DMS79 treated with DMSO at 0.1 percent for 48 hours (cell line): ENCODE measurements around the gene TRAPPC14.

ENCODE experiments used
- DNase-seq: peaks from one replicate; lab custom pipeline; 2025; lab: John Stamatoyannopoulos, UW

The TRAPPC14 gene

DNA sequence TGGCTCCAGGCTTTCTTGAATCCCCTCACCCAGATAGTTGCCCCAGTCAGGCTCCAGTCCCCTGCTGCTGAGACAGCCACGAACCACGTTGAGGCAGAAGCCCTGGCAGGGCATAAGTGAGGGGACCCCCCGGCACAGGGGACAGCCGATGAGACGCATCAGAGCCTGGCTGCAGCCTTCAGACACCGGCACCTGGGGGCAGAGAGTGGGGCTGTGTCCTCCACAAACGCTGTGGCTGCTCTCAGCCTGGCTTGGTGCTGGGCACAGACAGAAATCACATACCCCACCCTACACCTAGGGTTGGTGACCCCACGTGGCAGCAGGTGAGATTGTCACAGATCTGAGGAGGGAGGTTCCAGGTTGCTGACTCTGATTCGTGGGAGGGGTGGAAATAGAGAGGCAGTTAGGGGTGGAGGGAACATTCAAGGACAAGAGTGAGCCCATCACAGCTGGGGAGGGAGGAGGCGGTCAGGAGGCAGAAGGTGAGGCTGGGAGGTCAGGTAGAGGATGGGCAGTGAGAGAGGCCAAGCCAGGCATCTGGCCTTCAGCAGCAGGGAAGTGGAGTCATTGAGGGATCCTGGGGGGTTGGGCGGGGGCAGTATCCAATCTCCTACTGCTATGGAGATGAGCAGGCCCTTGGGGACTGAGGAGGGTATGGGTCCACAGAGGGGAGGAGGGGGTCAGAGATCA is 15.4 kb upstream of the TRAPPC14 start:
- DNase-seq, result no peak

GRCh38 chr7:100171840-100172239 is 13.3 kb upstream of the TRAPPC14 start:
- no peak for DNase-seq

GRCh38 chr7:100171087-100171681 is 12.7 kb upstream of the TRAPPC14 start:
- no peak for DNase-seq

DNA sequence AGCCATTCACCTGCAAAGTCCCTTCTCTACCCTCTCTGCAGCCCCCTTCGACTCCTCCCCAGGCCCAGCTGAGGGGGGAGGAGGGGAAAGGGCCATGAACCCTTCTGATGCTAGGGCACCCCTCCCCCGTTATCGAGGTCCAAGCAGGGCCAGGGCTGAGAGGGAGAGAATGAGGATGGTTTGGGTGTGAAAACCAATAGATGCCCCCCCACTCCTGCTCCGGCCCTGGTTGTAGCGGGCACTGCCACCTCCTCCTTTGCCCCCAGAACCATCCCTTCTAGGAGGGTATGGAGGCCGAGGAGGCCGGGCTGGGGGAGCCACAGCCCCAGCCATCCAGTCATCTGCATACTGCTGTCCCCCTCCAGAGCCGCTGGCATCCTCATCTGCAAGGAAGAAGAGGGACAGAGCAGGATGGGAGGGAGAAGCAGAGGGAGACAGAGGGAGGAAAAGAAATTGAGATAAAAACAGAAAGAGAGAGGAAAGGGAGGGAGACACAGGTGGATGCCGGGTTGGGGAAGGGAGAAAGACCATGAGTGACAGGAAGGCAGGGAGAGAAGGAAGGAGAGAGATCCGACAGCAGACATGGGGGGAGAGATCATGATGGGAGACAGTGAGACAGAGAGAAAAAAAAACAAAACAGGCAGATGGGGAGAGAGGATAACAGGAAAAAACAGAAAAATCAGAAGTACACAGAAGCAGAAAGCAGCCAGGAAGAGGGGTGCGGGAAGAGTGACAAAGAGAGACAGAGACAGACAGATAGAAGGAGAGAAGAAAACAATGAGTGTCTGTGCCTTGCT is 11.8 kb upstream of the TRAPPC14 start:
- no peak for DNase-seq

- no peak for DNase-seq
These were observed 10.8 kb upstream of the TRAPPC14 start for GRCh38 chr7:100169147-100169850.

- peak; percentile 20 for DNase-seq
These were observed 9.4 kb upstream of the TRAPPC14 start for GRCh38 chr7:100167912-100168323.

- no peak for DNase-seq
These were observed 8.7 kb upstream of the TRAPPC14 start for GRCh38 chr7:100166970-100167911.

DNA sequence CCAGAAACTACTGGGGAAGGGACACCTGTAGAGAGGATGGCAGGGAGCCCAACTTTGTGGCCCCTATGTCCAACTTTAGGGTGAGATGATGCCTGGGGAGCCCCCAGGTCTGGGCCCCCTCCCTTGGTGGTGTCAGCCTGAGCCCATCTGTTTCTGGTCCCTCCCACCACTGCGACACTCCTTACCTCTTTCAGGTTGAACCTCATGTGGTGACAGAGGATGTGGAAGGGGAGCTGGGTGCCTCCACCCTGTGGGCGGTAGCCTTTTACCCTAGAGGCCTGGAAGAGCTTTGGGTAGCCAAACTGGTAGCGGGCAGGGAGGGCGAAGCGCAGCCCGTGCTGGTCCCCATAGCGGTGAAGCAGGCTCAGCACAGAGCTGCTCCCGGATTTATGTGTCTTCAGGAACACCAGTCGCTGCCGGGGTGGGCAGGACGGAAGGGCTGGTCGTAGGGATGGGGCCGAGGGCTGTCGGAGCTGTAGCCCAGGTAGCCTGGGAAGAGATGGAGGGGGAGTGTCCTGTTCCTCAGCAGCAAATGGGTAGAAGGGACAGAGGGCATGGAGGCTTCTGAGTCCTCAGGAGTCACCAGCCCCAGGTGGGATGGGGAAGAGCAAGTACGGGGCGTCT is 7.9 kb upstream of the TRAPPC14 start:
- no peak for DNase-seq

DNA sequence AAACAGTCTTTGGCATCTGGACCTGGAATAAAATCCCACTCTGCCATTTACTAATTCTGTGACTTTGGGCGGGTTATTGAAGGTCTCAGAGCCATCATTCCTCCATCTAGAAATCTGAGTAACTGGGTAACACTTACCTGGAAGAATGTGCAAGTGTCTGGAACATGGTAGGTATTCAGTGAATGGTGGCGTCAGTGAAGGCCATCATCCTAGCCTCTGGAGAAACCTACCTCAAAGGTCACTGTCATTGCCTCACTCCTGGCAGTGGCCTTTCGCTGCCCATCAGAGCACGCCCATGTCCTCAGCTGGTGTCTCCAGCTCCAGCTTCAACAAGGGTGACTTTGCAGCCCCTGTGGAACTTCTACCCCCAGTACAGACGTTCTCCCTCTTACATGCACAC is 5.3 kb upstream of the TRAPPC14 start:
- DNase-seq, result no peak

DNA sequence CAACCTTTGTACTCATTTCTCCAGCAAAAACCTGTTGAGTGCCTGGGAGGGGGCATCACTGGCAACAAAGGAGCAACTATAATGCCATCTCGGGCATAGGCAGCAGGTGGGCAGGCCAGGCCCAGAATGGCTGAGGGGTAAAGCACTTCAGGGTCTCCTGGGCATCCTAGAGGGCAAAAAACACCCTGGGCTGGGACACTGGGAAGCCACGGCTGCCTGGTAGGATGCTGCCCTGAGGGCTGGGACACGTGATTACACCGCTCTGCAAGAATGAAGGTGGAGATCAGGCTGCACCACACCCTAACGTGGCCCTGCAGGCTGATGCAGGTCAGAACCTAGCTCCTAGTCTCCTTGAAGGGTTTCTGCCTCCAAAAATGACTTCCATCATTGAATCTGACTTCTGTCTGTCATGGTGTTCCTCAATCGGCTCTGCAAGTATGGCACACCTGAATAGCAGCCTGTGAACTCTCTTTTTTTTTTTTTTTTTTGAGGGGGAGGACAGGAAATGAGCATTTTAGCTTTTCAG is 4.5 kb upstream of the TRAPPC14 start:
- DNase-seq, result no peak

GRCh38 chr7:100160067-100160466 is 1.5 kb upstream of the TRAPPC14 start:
- no peak for DNase-seq

GRCh38 chr7:100159099-100159623 is 638 bp upstream of the TRAPPC14 start:
- DNase-seq, result no peak

DNA sequence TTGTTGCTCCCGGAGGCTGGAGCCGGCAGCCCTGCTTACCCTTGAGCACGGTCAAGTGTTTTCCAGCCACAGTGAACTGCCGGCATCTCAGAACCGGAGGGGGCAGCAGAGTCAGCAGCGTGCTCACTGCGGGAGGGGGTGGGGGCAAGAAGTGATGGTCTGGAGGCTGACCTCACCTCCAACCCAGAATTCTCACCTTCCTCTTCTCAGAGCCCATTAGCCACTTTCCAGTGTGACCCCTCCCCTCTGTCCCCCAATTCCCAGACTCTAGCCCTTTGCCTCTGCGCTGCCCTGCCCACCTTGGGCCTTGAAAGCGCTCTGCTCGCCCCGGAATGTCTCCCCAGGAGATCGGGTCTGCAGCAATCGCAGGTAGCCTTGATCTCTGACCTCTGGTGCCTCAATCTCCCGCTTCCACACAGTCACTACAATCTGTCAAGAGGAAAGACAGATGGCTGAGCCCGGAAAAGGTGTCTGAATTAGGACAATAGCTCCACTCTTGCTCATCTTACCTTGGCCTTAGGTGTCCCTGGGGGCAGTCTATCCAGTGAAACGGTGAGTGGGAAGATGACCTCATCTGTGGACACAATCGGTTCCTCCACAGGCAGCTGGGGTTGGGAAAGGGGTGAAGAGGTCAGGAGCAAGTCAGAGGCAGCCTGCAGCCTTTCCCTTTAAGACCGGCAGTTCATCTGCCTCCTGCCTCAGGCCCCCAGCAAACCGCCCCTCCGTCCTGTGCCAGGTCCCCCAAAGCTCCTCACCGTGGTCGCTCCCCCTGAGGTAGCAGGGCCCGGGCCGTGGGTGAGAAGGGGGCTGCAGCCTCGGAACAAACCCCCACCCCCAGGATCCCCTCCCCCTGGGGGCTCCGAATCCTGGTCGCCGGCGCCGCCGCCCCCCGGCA is 942 bp downstream of the TRAPPC14 start:
- DNase-seq, result no peak

DNA sequence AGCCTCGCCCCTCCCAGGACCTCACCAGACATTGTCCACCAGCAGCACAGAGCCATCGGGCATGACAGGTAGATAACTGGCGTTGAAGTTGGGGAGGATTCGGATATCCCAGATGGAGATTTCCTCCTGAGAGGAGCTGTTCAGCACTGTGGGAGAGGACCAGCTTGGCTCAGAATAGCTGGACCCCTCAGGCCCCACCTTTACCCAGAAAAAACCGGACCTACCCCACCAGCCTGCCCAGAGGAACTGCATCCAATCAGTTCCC is 1.5 kb downstream of the TRAPPC14 start:
- DNase-seq, result no peak

GRCh38 chr7:100156331-100157068 is 2.0 kb downstream of the TRAPPC14 start:
- DNase-seq, result no peak

DNA sequence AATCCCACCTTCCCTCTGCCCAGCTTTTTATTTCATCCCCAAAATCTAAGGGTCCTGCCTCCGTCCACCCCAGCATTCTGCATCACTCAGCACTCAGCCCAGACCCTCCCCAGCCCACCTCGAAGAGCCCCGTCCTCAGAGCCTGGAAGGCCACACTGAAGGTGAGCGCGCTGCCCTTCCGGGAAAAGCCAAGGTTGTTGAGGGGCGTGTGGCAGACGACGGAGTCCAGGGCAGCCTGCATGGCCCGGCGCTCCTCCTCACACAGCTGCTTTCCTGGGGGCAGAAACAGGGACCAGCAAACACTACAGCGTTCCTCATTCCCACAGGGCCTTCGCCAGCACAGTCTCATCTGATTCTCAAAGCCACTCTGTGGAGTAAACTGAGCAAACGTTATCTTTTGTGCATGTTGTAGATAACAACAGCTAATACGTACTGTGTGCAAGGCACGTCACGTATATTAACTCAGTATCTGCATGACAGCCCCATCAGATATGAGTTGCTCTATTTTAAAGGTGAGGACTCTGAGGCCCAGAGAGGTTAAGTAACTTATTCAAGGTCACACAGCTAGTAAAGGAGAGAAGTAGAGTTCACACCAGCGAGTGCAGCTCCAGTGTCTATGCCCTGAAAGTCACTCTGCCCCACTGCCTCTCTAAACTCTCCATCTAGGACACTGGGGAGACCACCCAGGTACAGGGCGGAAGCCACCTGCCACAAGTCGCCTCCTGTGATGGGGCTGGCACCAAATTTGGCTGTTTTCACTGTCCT is 2.8 kb downstream of the TRAPPC14 start:
- no peak for DNase-seq

GRCh38 chr7:100154651-100155491 is 3.7 kb downstream of the TRAPPC14 start:
- no peak for DNase-seq
